ENCODE data around the gene FAM174B. TPM values are rescaled to one million over a fixed set of nuclear protein-coding genes. Genes with fewer than 3 reads are reported as not detected.

FAM174B gene
- polyA plus RNA-seq, 1 donor from 2014 or later = 20.1 TPM

DNA sequence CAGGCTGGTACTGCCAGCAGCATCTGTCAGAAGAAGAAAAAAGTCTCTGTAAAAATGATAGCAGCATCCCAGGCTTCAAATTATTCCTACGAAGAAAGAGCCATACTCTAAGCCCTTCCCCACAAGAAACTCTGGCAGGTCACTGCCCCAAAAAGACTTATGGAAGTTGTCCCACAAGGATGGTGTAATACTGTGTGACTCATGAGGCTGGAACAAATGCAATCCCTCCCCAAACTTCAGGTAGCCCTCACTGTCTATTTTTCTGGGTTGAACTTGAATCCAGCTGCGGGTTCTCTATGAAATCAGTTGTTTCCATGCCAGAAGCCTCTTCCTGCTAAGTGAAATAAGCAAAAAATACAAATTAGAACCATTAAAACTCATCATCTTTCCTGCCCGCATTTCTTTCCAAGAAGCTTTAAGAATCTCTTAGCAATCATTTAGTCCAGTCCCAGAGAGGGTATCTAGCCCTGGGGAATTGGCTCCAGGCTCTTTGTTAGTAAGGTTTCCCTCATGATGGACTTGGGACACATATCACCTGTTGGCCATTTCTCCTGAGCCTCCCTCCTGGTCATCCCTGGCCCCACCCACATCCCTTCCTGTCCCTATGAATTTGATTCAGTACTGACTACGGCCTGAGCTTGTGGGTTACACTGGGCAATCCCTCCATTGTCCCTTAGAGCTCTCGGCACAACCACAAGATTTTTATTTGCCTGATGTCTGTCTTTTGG lies 51.7 kb downstream of the FAM174B start:
- Histone ChIP-seq H3K9me2 (ENCODE audit: insufficient read depth, low read length) (no peaks in the 10 kb centered on the region), H3K4me2 (ENCODE audit: low read length) (no peak overlapping the region), H3K9me3 (ENCODE audit: low read length) (no peaks in the 10 kb centered on the region), H3K27me3 (ENCODE audit: insufficient read depth, low read depth, low read length) (no peaks in the 10 kb centered on the region), H3K9ac (ENCODE audit: low read length) (no peak overlapping the region), H3K27ac (ENCODE audit: low read length) (no peak overlapping the region), H3K4me3 (ENCODE audit: low read length) (no peak overlapping the region), H3K79me2 (replicated peaks; ENCODE audit: insufficient read depth, low read length) (no peaks in the 10 kb centered on the region), H2AFZ (ENCODE audit: low read depth, low read length) (no peak overlapping the region), H3K36me3 (ENCODE audit: insufficient read depth, low read length) (no peaks in the 10 kb centered on the region), H3F3A (ENCODE audit: insufficient read depth, low read length, poor library complexity, severe bottlenecking) (no peaks in the 10 kb centered on the region), H4K20me1 (ENCODE audit: insufficient read depth) (no peaks in the 10 kb centered on the region)
- TF ChIP-seq RAD21 (conservative IDR thresholded peaks at IDR 0.05) (no peak), EZH2 (IDR thresholded peaks at IDR 0.05; ENCODE audit: borderline replicate concordance, insufficient read depth, low read length, poor library complexity, severe bottlenecking) (no peak), TAF1 (IDR thresholded peaks at IDR 0.05; ENCODE audit: low read depth) (no peak), POLR2AphosphoS5 (IDR thresholded peaks at IDR 0.05) (no peak), MXI1 (conservative IDR thresholded peaks at IDR 0.05; ENCODE audit: poor library complexity, severe bottlenecking) (no peak), EP300 (conservative IDR thresholded peaks at IDR 0.05; ENCODE audit: poor library complexity, severe bottlenecking) (no peak)
- TF ChIP-seq, protein P1, sequence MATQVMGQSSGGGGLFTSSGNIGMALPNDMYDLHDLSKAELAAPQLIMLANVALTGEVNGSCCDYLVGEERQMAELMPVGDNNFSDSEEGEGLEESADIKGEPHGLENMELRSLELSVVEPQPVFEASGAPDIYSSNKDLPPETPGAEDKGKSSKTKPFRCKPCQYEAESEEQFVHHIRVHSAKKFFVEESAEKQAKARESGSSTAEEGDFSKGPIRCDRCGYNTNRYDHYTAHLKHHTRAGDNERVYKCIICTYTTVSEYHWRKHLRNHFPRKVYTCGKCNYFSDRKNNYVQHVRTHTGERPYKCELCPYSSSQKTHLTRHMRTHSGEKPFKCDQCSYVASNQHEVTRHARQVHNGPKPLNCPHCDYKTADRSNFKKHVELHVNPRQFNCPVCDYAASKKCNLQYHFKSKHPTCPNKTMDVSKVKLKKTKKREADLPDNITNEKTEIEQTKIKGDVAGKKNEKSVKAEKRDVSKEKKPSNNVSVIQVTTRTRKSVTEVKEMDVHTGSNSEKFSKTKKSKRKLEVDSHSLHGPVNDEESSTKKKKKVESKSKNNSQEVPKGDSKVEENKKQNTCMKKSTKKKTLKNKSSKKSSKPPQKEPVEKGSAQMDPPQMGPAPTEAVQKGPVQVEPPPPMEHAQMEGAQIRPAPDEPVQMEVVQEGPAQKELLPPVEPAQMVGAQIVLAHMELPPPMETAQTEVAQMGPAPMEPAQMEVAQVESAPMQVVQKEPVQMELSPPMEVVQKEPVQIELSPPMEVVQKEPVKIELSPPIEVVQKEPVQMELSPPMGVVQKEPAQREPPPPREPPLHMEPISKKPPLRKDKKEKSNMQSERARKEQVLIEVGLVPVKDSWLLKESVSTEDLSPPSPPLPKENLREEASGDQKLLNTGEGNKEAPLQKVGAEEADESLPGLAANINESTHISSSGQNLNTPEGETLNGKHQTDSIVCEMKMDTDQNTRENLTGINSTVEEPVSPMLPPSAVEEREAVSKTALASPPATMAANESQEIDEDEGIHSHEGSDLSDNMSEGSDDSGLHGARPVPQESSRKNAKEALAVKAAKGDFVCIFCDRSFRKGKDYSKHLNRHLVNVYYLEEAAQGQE (IDR thresholded peaks at IDR 0.05; ENCODE audit: borderline replicate concordance) = no peak

DNA sequence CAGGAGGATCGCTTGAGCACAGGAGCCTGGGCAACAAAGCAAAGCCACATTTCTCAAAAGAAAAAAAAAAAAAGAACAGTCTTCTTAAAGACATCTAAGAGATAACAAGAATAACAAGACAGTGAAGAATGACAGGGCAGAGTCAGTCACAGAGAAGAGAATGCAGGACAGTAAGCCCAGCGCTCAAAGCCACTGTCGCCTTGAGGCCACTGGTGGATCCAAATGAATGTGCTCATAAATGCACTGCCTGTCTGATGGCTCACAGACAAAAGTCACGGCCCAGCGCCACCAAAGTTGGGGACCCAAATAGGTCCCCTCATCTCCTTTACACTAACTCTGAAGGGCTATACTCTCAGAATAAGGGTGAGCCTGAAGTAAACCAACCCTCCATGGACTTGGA lies 52.3 kb downstream of the FAM174B start:
- H2AFZ ChIP-seq (ENCODE audit: low read depth, low read length) = no peak overlapping the region

More for the DNA sequence above, 52.3 kb downstream of the FAM174B start:
- H3K36me3 ChIP-seq (ENCODE audit: insufficient read depth, low read length) = no peaks in the 10 kb centered on the region
- H4K20me1 ChIP-seq (ENCODE audit: insufficient read depth) = no peaks in the 10 kb centered on the region
- H3K9me3 ChIP-seq (ENCODE audit: low read length) = no peaks in the 10 kb centered on the region
- no peaks in the 10 kb centered on the region for H3K9me2 ChIP-seq (ENCODE audit: insufficient read depth, low read length)
- no peak overlapping the region for H3K27ac ChIP-seq (ENCODE audit: low read length)
- no peak overlapping the region for H3K4me2 ChIP-seq (ENCODE audit: low read length)
- H3K4me3 ChIP-seq (ENCODE audit: low read length) = no peak overlapping the region
- no peaks in the 10 kb centered on the region for H3K79me2 ChIP-seq (replicated peaks; ENCODE audit: insufficient read depth, low read length)
- H3K27me3 ChIP-seq (ENCODE audit: insufficient read depth, low read depth, low read length) = no peaks in the 10 kb centered on the region
- TF ChIP-seq TAF1 (IDR thresholded peaks at IDR 0.05; ENCODE audit: low read depth) = no peak
- TF ChIP-seq, protein P1 (IDR thresholded peaks at IDR 0.05; ENCODE audit: borderline replicate concordance) = no peak
- TF ChIP-seq, protein P2, sequence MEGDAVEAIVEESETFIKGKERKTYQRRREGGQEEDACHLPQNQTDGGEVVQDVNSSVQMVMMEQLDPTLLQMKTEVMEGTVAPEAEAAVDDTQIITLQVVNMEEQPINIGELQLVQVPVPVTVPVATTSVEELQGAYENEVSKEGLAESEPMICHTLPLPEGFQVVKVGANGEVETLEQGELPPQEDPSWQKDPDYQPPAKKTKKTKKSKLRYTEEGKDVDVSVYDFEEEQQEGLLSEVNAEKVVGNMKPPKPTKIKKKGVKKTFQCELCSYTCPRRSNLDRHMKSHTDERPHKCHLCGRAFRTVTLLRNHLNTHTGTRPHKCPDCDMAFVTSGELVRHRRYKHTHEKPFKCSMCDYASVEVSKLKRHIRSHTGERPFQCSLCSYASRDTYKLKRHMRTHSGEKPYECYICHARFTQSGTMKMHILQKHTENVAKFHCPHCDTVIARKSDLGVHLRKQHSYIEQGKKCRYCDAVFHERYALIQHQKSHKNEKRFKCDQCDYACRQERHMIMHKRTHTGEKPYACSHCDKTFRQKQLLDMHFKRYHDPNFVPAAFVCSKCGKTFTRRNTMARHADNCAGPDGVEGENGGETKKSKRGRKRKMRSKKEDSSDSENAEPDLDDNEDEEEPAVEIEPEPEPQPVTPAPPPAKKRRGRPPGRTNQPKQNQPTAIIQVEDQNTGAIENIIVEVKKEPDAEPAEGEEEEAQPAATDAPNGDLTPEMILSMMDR (IDR thresholded peaks at IDR 0.05; ENCODE audit: poor library complexity, severe bottlenecking) = no peak
- TF ChIP-seq RAD21 (conservative IDR thresholded peaks at IDR 0.05) = no peak
- no peak for TF ChIP-seq POLR2AphosphoS5 (IDR thresholded peaks at IDR 0.05)
- no peak for TF ChIP-seq MXI1 (conservative IDR thresholded peaks at IDR 0.05; ENCODE audit: poor library complexity, severe bottlenecking)
- no peak for TF ChIP-seq EP300 (conservative IDR thresholded peaks at IDR 0.05; ENCODE audit: poor library complexity, severe bottlenecking)
- TF ChIP-seq EZH2 (IDR thresholded peaks at IDR 0.05; ENCODE audit: borderline replicate concordance, insufficient read depth, low read length, poor library complexity, severe bottlenecking) = no peak
- TF ChIP-seq SMC3 (conservative IDR thresholded peaks at IDR 0.05; ENCODE audit: poor library complexity) = no peak
- no peak overlapping the region for H3K9ac ChIP-seq (ENCODE audit: low read length)
- H3F3A ChIP-seq (ENCODE audit: insufficient read depth, low read length, poor library complexity, severe bottlenecking) = no peaks in the 10 kb centered on the region
